CD14-positive monocyte (primary cell): Measurements from ENCODE around the gene PFDN4. TPM values are rescaled to one million over a fixed set of nuclear protein-coding genes. Genes with fewer than 3 reads are reported as not detected.
"Not testable (repeated sequence)": the region's sequence is repeated elsewhere in the genome, so short reads cannot be mapped to it uniquely, and the experiment has no call there.

ENCODE experiments used
- DNase-seq, 3 donors: peaks; one replicate each; pipeline ENCODE4 v3.0.0-alpha.2; 2011 to 2022
- H2AFZ ChIP-seq: 2 replicates; pipeline ENCODE4 v1.6.0; 2012; ENCODE audit warnings: mild to moderate bottlenecking, low read depth, low read length, inconsistent platforms; ENCODE audit not compliant: insufficient read depth, poor library complexity, severe bottlenecking
- H3K27ac ChIP-seq, 2 donors: 1 replicate in 1 of 2; 2 replicates in 1 of 2; pipeline ENCODE4 v1.5.1; 2012 to 2013; ENCODE audit warnings: low read length in 2 of 2, control low read depth in 1 of 2, inconsistent platforms in 1 of 2, low read depth in 1 of 2, mild to moderate bottlenecking in 1 of 2
- H3K27me3 ChIP-seq, 2 donors: one replicate each; pipeline versions ENCODE4 v1.6.0 to v1.6.1; 2011 to 2013; ENCODE audit warnings: low read length in 2 of 2; ENCODE audit not compliant: control insufficient read depth in 2 of 2, insufficient read depth in 2 of 2
- H3K36me3 ChIP-seq, 2 donors: replicated peaks in 1 of 2; 1 replicate in 1 of 2; 2 replicates in 1 of 2; pipeline versions ENCODE4 v1.5.1 to v1.6.1; 2012 to 2013; ENCODE audit warnings: low read length in 2 of 2, control low read depth in 1 of 2, inconsistent platforms in 1 of 2, mild to moderate bottlenecking in 1 of 2; ENCODE audit not compliant: insufficient read depth in 2 of 2, control insufficient read depth in 1 of 2
- H3K4me1 ChIP-seq, 2 donors: 1 replicate in 1 of 2; 2 replicates in 1 of 2; pipeline versions ENCODE4 v1.5.1 to v1.6.1; 2012 to 2013; ENCODE audit warnings: low read length in 2 of 2, control low read depth in 1 of 2, inconsistent platforms in 1 of 2, mild to moderate bottlenecking in 1 of 2, moderate library complexity in 1 of 2; ENCODE audit not compliant: insufficient read depth in 2 of 2, control insufficient read depth in 1 of 2
- H3K4me2 ChIP-seq: replicated peaks from 2 replicates; pipeline ENCODE3; 2012; ENCODE audit warnings: low read length, moderate library complexity, mild to moderate bottlenecking; ENCODE audit not compliant: poor library complexity, severe bottlenecking; ENCODE audit errors: extremely low read depth
- H3K4me3 ChIP-seq, 3 experiments: fragments of 200-600 bp in 1 of 3; sonication (generic) in 1 of 3; replicated peaks in 1 of 3; 1 replicate in 2 of 3; 2 replicates in 1 of 3; pipeline ENCODE4 v1.5.1; 2011 to 2013; ENCODE audit warnings: low read length in 3 of 3, mild to moderate bottlenecking in 3 of 3, control low read depth in 2 of 3, low read depth in 2 of 3, inconsistent platforms in 1 of 3, moderate library complexity in 1 of 3
- H3K79me2 ChIP-seq: 2 replicates; pipeline ENCODE4 v1.6.0; 2012; ENCODE audit warnings: mild to moderate bottlenecking, control low read depth, inconsistent platforms, low read length, moderate library complexity; ENCODE audit not compliant: insufficient read depth
- H3K9ac ChIP-seq: 2 replicates; pipeline ENCODE4 v1.6.0; 2017; ENCODE audit warnings: low read length, mild to moderate bottlenecking; ENCODE audit not compliant: insufficient read depth, poor library complexity, severe bottlenecking
- H3K9me3 ChIP-seq, 2 donors: replicated peaks in 1 of 2; 1 replicate in 1 of 2; 2 replicates in 1 of 2; pipeline versions ENCODE4 v1.5.1 to v1.6.1; 2012 to 2013; ENCODE audit warnings: low read length in 2 of 2, control low read depth in 1 of 2; ENCODE audit not compliant: control insufficient read depth in 1 of 2, insufficient read depth in 1 of 2
- H4K20me1 ChIP-seq: 2 replicates; pipeline ENCODE4 v1.6.0; 2012; ENCODE audit warnings: mild to moderate bottlenecking, low read length, control low read depth, moderate library complexity; ENCODE audit not compliant: insufficient read depth
- H3K27ac Mint-ChIP-seq, 7 donors: one replicate each; pipeline ENCODE4 v1.8.0; 2020; ENCODE audit warnings: mild to moderate bottlenecking in 7 of 7, mixed read lengths in 7 of 7, moderate library complexity in 6 of 7, inconsistent platforms in 2 of 7
- H3K27me3 Mint-ChIP-seq, 3 donors: one replicate each; pipeline ENCODE4 v1.8.0; 2021 to 2022; ENCODE audit warnings: low read depth in 3 of 3, mild to moderate bottlenecking in 3 of 3, mixed read lengths in 3 of 3, moderate library complexity in 3 of 3, inconsistent platforms in 1 of 3
- H3K36me3 Mint-ChIP-seq, 2 donors: one replicate each; pipeline ENCODE4 v1.8.0; 2020; ENCODE audit warnings: mixed read lengths in 2 of 2, inconsistent platforms in 1 of 2, mild to moderate bottlenecking in 1 of 2
- H3K4me1 Mint-ChIP-seq: one replicate; pipeline ENCODE4 v1.8.0; 2020; ENCODE audit warnings: mild to moderate bottlenecking, mixed read lengths
- H3K4me3 Mint-ChIP-seq, 2 donors: one replicate each; pipeline ENCODE4 v1.8.0; 2020; ENCODE audit warnings: mild to moderate bottlenecking in 2 of 2, mixed read lengths in 2 of 2, moderate library complexity in 1 of 2
- H3K9me3 Mint-ChIP-seq, 7 donors: one replicate each; pipeline ENCODE4 v1.8.0; 2020 to 2022; ENCODE audit warnings: mixed read lengths in 7 of 7, mild to moderate bottlenecking in 6 of 7, moderate library complexity in 6 of 7, inconsistent platforms in 2 of 7
- CTCF ChIP-seq: fragments of 200-600 bp; IDR thresholded peaks from one replicate; pipeline ENCODE4 v1.8.0; 2022; ENCODE audit warnings: antibody characterized with exemption, mild to moderate bottlenecking
- WGBS: methylation state at CpG from one replicate; pipeline ENCODE4 v1.1.5; 2013; ENCODE audit warnings: missing lambda C conversion rate; ENCODE audit not compliant: insufficient coverage; 5-methylcytosine and 5-hydroxymethylcytosine counted together
- intact Hi-C, 2 donors: fragments of 100-400 bp; cut with micrococcal nuclease; formaldehyde crosslinking; loops; one replicate each; pipeline versions ENCODE4 v1.15.0 to v1.15.1; 2023
- polyA plus RNA-seq, 3 donors: library from polyadenylated mRNA; depleted of rRNA in 1 of 3; unstranded in 2 of 3; stranded (reverse) in 1 of 3; fragments of 300-500 nt in 2 of 3; fragments of >200 nt in 1 of 3; fragmentation: Illumina TruSeq in 2 of 3; gene quantifications; 1 replicate in 2 of 3; 2 replicates in 1 of 3; pipeline ENCODE4 v1.2.3, GENCODE V29; 2012 to 2021

Gene PFDN4
- polyA plus RNA-seq, 3 donors, result 12.6 to 49.0 (median 32.1) TPM

GRCh38 chr20:54223751-54224150 lies 15.9 kb downstream of the PFDN4 start:
- no peak overlapping the region for H3K27ac Mint-ChIP-seq
- Histone ChIP-seq H3K9me3 (no peaks in the 10 kb centered on the region), H4K20me1 (no peaks in the 10 kb centered on the region), H3K27ac (no peak overlapping the region), H3K4me2 (no peak overlapping the region), H3K27me3 (no peaks in the 10 kb centered on the region), H3K4me1 (peaks cover 11% of the 10 kb centered on the region in 2 donors), H3K36me3 (peaks cover 0 to 6% of the 10 kb centered on the region in 2 donors), H2AFZ (no peak overlapping the region), H3K4me3 (no peak overlapping the region), H3K79me2 (no peaks in the 10 kb centered on the region), H3K9ac (no peak overlapping the region)
- peaks cover 2 to 7% of the 10 kb centered on the region in 2 donors for H3K36me3 Mint-ChIP-seq
- no peak for TF ChIP-seq CTCF
- H3K4me1 Mint-ChIP-seq, result peaks cover 20% of the 10 kb centered on the region
- no peak for DNase-seq
- WGBS, result 91% methylated on average over 4 of the region's 4 CpGs
- peaks cover 6 to 12% (median 8%) of the 10 kb centered on the region in 7 donors for H3K9me3 Mint-ChIP-seq
- intact Hi-C loops, result loop anchor here in 1 of 2 donors (10.0 kb wide), 1 partner anchor 421 kb away; no protein-coding TSS in a partner anchor
- H3K4me3 Mint-ChIP-seq, result no peak overlapping the region
- peaks cover 0 to 3% (median 2%) of the 10 kb centered on the region in 3 donors for H3K27me3 Mint-ChIP-seq

- peaks cover 6 to 12% (median 8%) of the 10 kb centered on the region in 7 donors for H3K9me3 Mint-ChIP-seq
- intact Hi-C loops, result loop anchor here in 1 of 2 donors (10.0 kb wide), 1 partner anchor 420 kb away; no protein-coding TSS in a partner anchor
- not testable (repeated sequence) for H4K20me1 ChIP-seq, H3K27me3 Mint-ChIP-seq, H3K27me3 ChIP-seq, DNase-seq, H3K27ac Mint-ChIP-seq, H3K4me3 ChIP-seq, H3K4me3 Mint-ChIP-seq, H3K36me3 ChIP-seq, H3K4me2 ChIP-seq, H3K9ac ChIP-seq, H3K9me3 ChIP-seq, H3K27ac ChIP-seq, H3K36me3 Mint-ChIP-seq, H3K79me2 ChIP-seq, H2AFZ ChIP-seq
- 100% methylated on average over 6 of the region's 9 CpGs for WGBS
- H3K4me1 ChIP-seq, result peaks cover 11% of the 10 kb centered on the region in 2 donors
- H3K4me1 Mint-ChIP-seq, result peaks cover 20% of the 10 kb centered on the region
These were observed 16.8 kb downstream of the PFDN4 start for GRCh38 chr20:54224642-54225041.
